Uterus (tissue), 4 donors: ENCODE measurements around the gene GHR. TPM values are rescaled to one million over a fixed set of nuclear protein-coding genes. Genes with fewer than 3 reads are reported as not detected.
"Not testable (repeated sequence)": the region's sequence is repeated elsewhere in the genome, so short reads cannot be mapped to it uniquely, and the experiment has no call there.

Experiments used
- DNase-seq, 2 donors: peaks; one replicate each; pipeline ENCODE4 v3.0.0-alpha.2; 2019 to 2020
- H3K27ac ChIP-seq, 2 donors: fragments of 200-600 bp; sonication (generic); 1 replicate in 1 of 2; 2 replicates in 1 of 2; pipeline ENCODE4 v1.5.1; 2016 to 2018
- H3K27me3 ChIP-seq, 2 donors: fragments of 200-600 bp; sonication (generic); one replicate each; pipeline ENCODE4 v1.5.1; 2018 to 2019; ENCODE audit warnings: control low read depth in 1 of 2
- H3K36me3 ChIP-seq, 2 donors: fragments of 200-600 bp; sonication (generic); one replicate each; pipeline ENCODE4 v1.5.1; 2019; ENCODE audit warnings: control low read depth in 1 of 2
- H3K4me1 ChIP-seq, 2 donors: fragments of 200-600 bp; sonication (generic); one replicate each; pipeline ENCODE4 v1.5.1; 2018 to 2019; ENCODE audit warnings: control low read depth in 1 of 2
- H3K4me3 ChIP-seq, 2 donors: fragments of 200-600 bp; sonication (generic); 1 replicate in 1 of 2; 2 replicates in 1 of 2; pipeline ENCODE4 v1.5.1; 2018 to 2019; ENCODE audit warnings: mild to moderate bottlenecking in 1 of 2
- H3K9me3 ChIP-seq, 2 donors: fragments of 200-600 bp; sonication (generic); one replicate each; pipeline ENCODE4 v1.5.1; 2019; ENCODE audit warnings: control low read depth in 1 of 2
- CTCF ChIP-seq, 4 experiments: fragments of 200-600 bp in 2 of 4; fragments of 450-650 bp in 2 of 4; sonication (generic) in 2 of 4; IDR thresholded peaks; one replicate each; pipeline ENCODE4 v1.5.1; 2016 to 2019; ENCODE audit warnings: antibody characterized with exemption in 4 of 4, mild to moderate bottlenecking in 2 of 4, moderate library complexity in 1 of 4
- POLR2A ChIP-seq, 2 donors: fragments of 450-650 bp; IDR thresholded peaks; one replicate each; pipeline ENCODE4 v1.6.1; 2016; ENCODE audit warnings: antibody characterized with exemption in 2 of 2, mild to moderate bottlenecking in 1 of 2, moderate library complexity in 1 of 2
- intact Hi-C: fragments of 100-400 bp; cut with DNase I; formaldehyde crosslinking; loops from one replicate; pipeline ENCODE4 v1.15.1; 2023; ENCODE audit warnings: low total_unique reads
- total RNA-seq, 4 donors: library from RNA; depleted of rRNA in 3 of 4; stranded (reverse); fragments of >200 nt in 3 of 4; gene quantifications; one replicate each; pipeline versions ENCODE4 v1.1.0 to v1.2.4, GENCODE V29; 2014 to 2023
- donor health status: DM: yes; HTN: yes; CAD: no.

GHR gene
- total RNA-seq, 4 donors from 2014 or later = 1.8 to 19.7 (median 5.6) TPM

GRCh38 chr5:42676362-42676761 is 253.1 kb downstream of the GHR start:
- no peaks in the 10 kb centered on the region for H3K36me3 ChIP-seq
- no peak for DNase-seq
- H3K9me3 ChIP-seq = no peaks in the 10 kb centered on the region
- intact Hi-C loops = no loop called here
- no peak overlapping the region for H3K4me3 ChIP-seq
- TF ChIP-seq CTCF (IDR thresholded peaks at IDR 0.05) (no peak), POLR2A (IDR thresholded peaks at IDR 0.05) (no peak)
- no peak overlapping the region for H3K27ac ChIP-seq
- H3K27me3 ChIP-seq = no peaks in the 10 kb centered on the region
- H3K4me1 ChIP-seq = no peaks in the 10 kb centered on the region

GRCh38 chr5:42677156-42677842 is 254.1 kb downstream of the GHR start:
- H3K27me3 ChIP-seq = no peaks in the 10 kb centered on the region
- no peak for TF ChIP-seq CTCF (IDR thresholded peaks at IDR 0.05)
- TF ChIP-seq POLR2A (IDR thresholded peaks at IDR 0.05) = no peak
- no peaks in the 10 kb centered on the region for H3K4me1 ChIP-seq
- H3K9me3 ChIP-seq = no peaks in the 10 kb centered on the region
- no peak overlapping the region for H3K27ac ChIP-seq
- intact Hi-C loops = no loop called here
- H3K4me3 ChIP-seq = no peak overlapping the region
- DNase-seq = no peak
- no peaks in the 10 kb centered on the region for H3K36me3 ChIP-seq

- Histone ChIP-seq H3K9me3 (no peaks in the 10 kb centered on the region), H3K27ac (no peak overlapping the region), H3K27me3 (no peaks in the 10 kb centered on the region), H3K4me3 (no peak overlapping the region), H3K36me3 (no peaks in the 10 kb centered on the region), H3K4me1 (no peaks in the 10 kb centered on the region)
- intact Hi-C loops = no loop called here
- DNase-seq = no peak
- TF ChIP-seq CTCF (IDR thresholded peaks at IDR 0.05) = no peak
- no peak for TF ChIP-seq POLR2A (IDR thresholded peaks at IDR 0.05)
These were observed 256.8 kb downstream of the GHR start for GRCh38 chr5:42680046-42680445.

- intact Hi-C loops, H3K4me3 ChIP-seq, H3K36me3 ChIP-seq, H3K27me3 ChIP-seq, H3K4me1 ChIP-seq, H3K27ac ChIP-seq, H3K9me3 ChIP-seq, DNase-seq: not testable (repeated sequence)
These were observed 261.8 kb downstream of the GHR start for GRCh38 chr5:42685078-42685477.

GRCh38 chr5:42689391-42689790 is 266.2 kb downstream of the GHR start:
- H3K9me3 ChIP-seq = no peaks in the 10 kb centered on the region
- H3K4me1 ChIP-seq = peaks cover 0 to 5% of the 10 kb centered on the region in 2 donors
- H3K27ac ChIP-seq = no peak overlapping the region
- H3K4me3 ChIP-seq = no peak overlapping the region
- no peaks in the 10 kb centered on the region for H3K27me3 ChIP-seq
- TF ChIP-seq CTCF (IDR thresholded peaks at IDR 0.05) (no peak), POLR2A (IDR thresholded peaks at IDR 0.05) (no peak)
- intact Hi-C loops = no loop called here
- DNase-seq = no peak
- H3K36me3 ChIP-seq = no peaks in the 10 kb centered on the region
